IMR-90 (cell line): ENCODE results near the gene CCSER1. TPM values are rescaled to one million over a fixed set of nuclear protein-coding genes. Genes with fewer than 3 reads are reported as not detected.
"Not testable (repeated sequence)": the region's sequence is repeated elsewhere in the genome, so short reads cannot be mapped to it uniquely, and the experiment has no call there.

Source experiments
- ATAC-seq: fragments of 200-7000 bp; cut with Tn5 transposase; 2 replicates; pipeline ENCODE4 v1.9.1; 2020; ENCODE audit warnings: low read depth, mild to moderate bottlenecking, moderate library complexity
- BruUV-seq: library from RNA; stranded (reverse); fragments of 400-500 nt; replicated peaks from 2 replicates; lab custom pipeline; 2021; lab: Mats Ljungman, UMichigan
- CTCF ChIA-PET: fragments of 300-600 bp; formaldehyde crosslinking; extraction: SDS; loops from one replicate; lab custom pipeline; 2021; ENCODE audit warnings: antibody characterized with exemption; lab: Yijun Ruan, JAX
- POLR2A ChIA-PET: fragments of 300-600 bp; sonication (Branson Sonifier 250); formaldehyde crosslinking; loops from one replicate; lab custom pipeline; 2022; ENCODE audit warnings: antibody characterized with exemption; ENCODE audit not compliant: unreplicated experiment; lab: Charles Lee
- DNase-seq: peaks from one replicate; pipeline ENCODE4 v3.0.0; 2013
- H2AFZ ChIP-seq: replicated peaks from 2 replicates; pipeline ENCODE3; 2013; ENCODE audit warnings: low read length, mild to moderate bottlenecking; ENCODE audit not compliant: poor library complexity
- H2AK5ac ChIP-seq: 2 replicates; pipeline ENCODE4 v1.6.1; 2013; ENCODE audit warnings: low read depth, low read length, inconsistent platforms
- H2AK9ac ChIP-seq: replicated peaks from 2 replicates; pipeline ENCODE3; 2013; ENCODE audit warnings: mild to moderate bottlenecking, low read depth, low read length, moderate library complexity; ENCODE audit not compliant: poor library complexity
- H2BK120ac ChIP-seq: 2 replicates; pipeline ENCODE4 v1.6.1; 2013; ENCODE audit warnings: low read depth, low read length, inconsistent platforms
- H2BK15ac ChIP-seq: 3 replicates; pipeline ENCODE4 v1.6.1; 2013; ENCODE audit warnings: low read depth, low read length, inconsistent platforms
- H2BK20ac ChIP-seq: 2 replicates; pipeline ENCODE4 v1.6.1; 2013; ENCODE audit warnings: low read depth, mild to moderate bottlenecking, inconsistent platforms, low read length, moderate library complexity
- H2BK5ac ChIP-seq: 2 replicates; pipeline ENCODE4 v1.6.1; 2013; ENCODE audit warnings: mild to moderate bottlenecking, low read depth, low read length, inconsistent platforms; ENCODE audit not compliant: poor library complexity, severe bottlenecking
- H3K14ac ChIP-seq: replicated peaks from 2 replicates; pipeline ENCODE4 v1.6.1; 2013; ENCODE audit warnings: low read depth, low read length, inconsistent platforms
- H3K18ac ChIP-seq: 2 replicates; pipeline ENCODE4 v1.6.1; 2013; ENCODE audit warnings: low read depth, low read length, control low read depth
- H3K23ac ChIP-seq: 2 replicates; pipeline ENCODE4 v1.6.1; 2013; ENCODE audit warnings: low read depth, low read length, inconsistent platforms
- H3K27ac ChIP-seq: 2 replicates; pipeline ENCODE4 v1.5.1; 2013; ENCODE audit warnings: mild to moderate bottlenecking, control low read depth, low read length; ENCODE audit not compliant: insufficient read depth
- H3K27me3 ChIP-seq: 2 replicates; pipeline ENCODE4 v1.6.1; 2013; ENCODE audit warnings: low read length; ENCODE audit not compliant: control insufficient read depth, insufficient read depth
- H3K36me3 ChIP-seq: 2 replicates; pipeline ENCODE4 v1.6.1; 2013; ENCODE audit warnings: low read length, mixed read lengths; ENCODE audit not compliant: control insufficient read depth, insufficient read depth
- H3K4ac ChIP-seq: 2 replicates; pipeline ENCODE4 v1.6.1; 2013; ENCODE audit warnings: low read depth, low read length, inconsistent platforms
- H3K4me1 ChIP-seq: 2 replicates; pipeline ENCODE4 v1.6.1; 2013; ENCODE audit warnings: low read length, mixed read lengths; ENCODE audit not compliant: control insufficient read depth, insufficient read depth
- H3K4me2 ChIP-seq: 2 replicates; pipeline ENCODE4 v1.6.1; 2013; ENCODE audit warnings: low read depth, mild to moderate bottlenecking, control low read depth, low read length, moderate library complexity
- H3K4me3 ChIP-seq: 2 replicates; pipeline ENCODE4 v1.5.1; 2013; ENCODE audit warnings: low read depth, mild to moderate bottlenecking, control low read depth, low read length, moderate library complexity; ENCODE audit not compliant: insufficient read depth
- H3K56ac ChIP-seq: 2 replicates; pipeline ENCODE4 v1.6.1; 2013; ENCODE audit warnings: low read length, inconsistent platforms; ENCODE audit not compliant: insufficient read depth; ENCODE audit errors: extremely low read depth
- H3K79me1 ChIP-seq, 2 experiments: 2 replicates each; pipeline ENCODE4 v1.6.1; 2013; ENCODE audit warnings: low read length in 2 of 2, inconsistent platforms in 1 of 2, low read depth in 1 of 2
- H3K9ac ChIP-seq: 2 replicates; pipeline ENCODE4 v1.6.1; 2013; ENCODE audit warnings: low read depth, low read length, control low read depth
- H3K9me1 ChIP-seq: 2 replicates; pipeline ENCODE4 v1.6.1; 2013; ENCODE audit warnings: low read length, inconsistent platforms; ENCODE audit not compliant: insufficient read depth
- H3K9me3 ChIP-seq: 2 replicates; pipeline ENCODE4 v1.6.1; 2013; ENCODE audit warnings: low read length; ENCODE audit not compliant: control insufficient read depth, insufficient read depth
- H4K20me1 ChIP-seq: 2 replicates; pipeline ENCODE4 v1.6.1; 2013; ENCODE audit warnings: low read length, inconsistent platforms; ENCODE audit not compliant: insufficient read depth
- H4K5ac ChIP-seq: 2 replicates; pipeline ENCODE4 v1.6.1; 2013; ENCODE audit warnings: mild to moderate bottlenecking, low read depth, low read length, control low read depth
- H4K8ac ChIP-seq, 2 experiments: 2 replicates each; pipeline ENCODE4 v1.6.1; 2013; ENCODE audit warnings: low read depth in 2 of 2, low read length in 2 of 2, control low read depth in 1 of 2, inconsistent platforms in 1 of 2
- H4K91ac ChIP-seq: 2 replicates; pipeline ENCODE4 v1.6.1; 2013; ENCODE audit warnings: low read depth, low read length, inconsistent platforms; ENCODE audit not compliant: insufficient read depth
- WGBS, 2 experiments: methylation state at CpG; one replicate each; pipeline versions ENCODE4 v1.1.5 to v1.1.7; 2013; ENCODE audit warnings: missing lambda C conversion rate in 2 of 2; ENCODE audit not compliant: insufficient read length in 1 of 2; ENCODE audit errors: extremely low coverage in 2 of 2; 5-methylcytosine and 5-hydroxymethylcytosine counted together
- dilution Hi-C: fragments of 300-500 bp; cut with HindIII; formaldehyde crosslinking; loops from one replicate; pipeline ENCODE4 v1.14.3; 2018; ENCODE audit warnings: low sequenced_read_pairs; ENCODE audit not compliant: unreplicated experiment
- in situ Hi-C: fragments of 300-500 bp; cut with MboI; formaldehyde crosslinking; loops from 3 replicates; pipeline ENCODE4 v1.14.3; 2019; ENCODE audit warnings: low sequenced_read_pairs, inconsistent platforms, mixed read lengths
- intact Hi-C: fragments of 100-400 bp; cut with micrococcal nuclease; formaldehyde crosslinking; loops from 2 replicates; pipeline ENCODE4 v1.10.0; 2022
- polyA plus RNA-seq, 3 experiments: library from polyadenylated mRNA; depleted of rRNA; stranded (reverse); fragments of >200 nt; gene quantifications; 2 replicates each; pipeline ENCODE4 v1.2.3, GENCODE V29; 2012; ENCODE audit warnings: low replicate concordance in 1 of 3
- total RNA-seq: library from RNA; depleted of rRNA; stranded (reverse); fragments of >200 nt; gene quantifications from 2 replicates; pipeline ENCODE4 v1.2.3, GENCODE V29; 2012

Gene CCSER1
- total and polyA plus RNA-seq, 2 of the 4 experiments (the other 2 are of a cell fraction), result not detected

- H3K23ac ChIP-seq, H2AFZ ChIP-seq, H3K27me3 ChIP-seq, H3K4me1 ChIP-seq, H3K56ac ChIP-seq, H3K14ac ChIP-seq, CTCF ChIA-PET, H3K18ac ChIP-seq, BruUV-seq, H3K9me3 ChIP-seq, H2AK9ac ChIP-seq, H3K27ac ChIP-seq, H2AK5ac ChIP-seq, H2BK20ac ChIP-seq, in situ Hi-C loops, H4K8ac ChIP-seq, H2BK5ac ChIP-seq, H3K79me1 ChIP-seq, POLR2A ChIA-PET, intact Hi-C loops, H2BK120ac ChIP-seq, H4K20me1 ChIP-seq, H3K36me3 ChIP-seq, dilution Hi-C loops, H2BK15ac ChIP-seq, H4K91ac ChIP-seq, DNase-seq, ATAC-seq, H3K4me3 ChIP-seq, H3K4me2 ChIP-seq, H3K9me1 ChIP-seq, H4K5ac ChIP-seq, H3K4ac ChIP-seq, H3K9ac ChIP-seq: not testable (repeated sequence)
- 61% methylated on average over 3 of the region's 9 CpGs; no CpG with 5 or more reads in 1 of the 2 experiments for WGBS, 2 experiments
These were observed 357.7 kb downstream of the CCSER1 start for GRCh38 chr4:90484894-90485293.
